Nephron (organoid): ENCODE data around the gene NDUFAF5.
"Not testable (repeated sequence)": the region's sequence is repeated elsewhere in the genome, so short reads cannot be mapped to it uniquely, and the experiment has no call there.

ENCODE experiments used
- H3K27ac Mint-ChIP-seq, 3 experiments: 2 replicates each; pipeline ENCODE4 v1.8.0; 2020; ENCODE audit warnings: mixed read lengths in 3 of 3, mild to moderate bottlenecking in 2 of 3, moderate library complexity in 1 of 3
- H3K27me3 Mint-ChIP-seq: 2 replicates; pipeline ENCODE4 v1.8.0; 2021; ENCODE audit warnings: low read depth, mild to moderate bottlenecking, moderate library complexity, mixed read lengths
- H3K36me3 Mint-ChIP-seq: 2 replicates; pipeline ENCODE4 v1.8.0; 2020; ENCODE audit warnings: low read depth, mixed read lengths
- H3K4me1 Mint-ChIP-seq: 2 replicates; pipeline ENCODE4 v1.8.0; 2020; ENCODE audit warnings: mixed read lengths
- H3K4me3 Mint-ChIP-seq, 3 experiments: 2 replicates each; pipeline ENCODE4 v1.8.0; 2020; ENCODE audit warnings: mild to moderate bottlenecking in 3 of 3, mixed read lengths in 3 of 3, moderate library complexity in 2 of 3
- H3K9me3 Mint-ChIP-seq: 2 replicates; pipeline ENCODE4 v1.8.0; 2020; ENCODE audit warnings: mixed read lengths
- TF ChIP-seq, protein P1 (sequence below), 3 experiments: fragments of 200-600 bp; sonication (generic); IDR thresholded peaks; one replicate each; pipeline ENCODE4 v1.5.0; 2021; ENCODE audit warnings: antibody characterized with exemption in 3 of 3; ENCODE audit not compliant: unreplicated experiment in 3 of 3

Gene NDUFAF5, protein sequence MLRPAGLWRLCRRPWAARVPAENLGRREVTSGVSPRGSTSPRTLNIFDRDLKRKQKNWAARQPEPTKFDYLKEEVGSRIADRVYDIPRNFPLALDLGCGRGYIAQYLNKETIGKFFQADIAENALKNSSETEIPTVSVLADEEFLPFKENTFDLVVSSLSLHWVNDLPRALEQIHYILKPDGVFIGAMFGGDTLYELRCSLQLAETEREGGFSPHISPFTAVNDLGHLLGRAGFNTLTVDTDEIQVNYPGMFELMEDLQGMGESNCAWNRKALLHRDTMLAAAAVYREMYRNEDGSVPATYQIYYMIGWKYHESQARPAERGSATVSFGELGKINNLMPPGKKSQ

DNA sequence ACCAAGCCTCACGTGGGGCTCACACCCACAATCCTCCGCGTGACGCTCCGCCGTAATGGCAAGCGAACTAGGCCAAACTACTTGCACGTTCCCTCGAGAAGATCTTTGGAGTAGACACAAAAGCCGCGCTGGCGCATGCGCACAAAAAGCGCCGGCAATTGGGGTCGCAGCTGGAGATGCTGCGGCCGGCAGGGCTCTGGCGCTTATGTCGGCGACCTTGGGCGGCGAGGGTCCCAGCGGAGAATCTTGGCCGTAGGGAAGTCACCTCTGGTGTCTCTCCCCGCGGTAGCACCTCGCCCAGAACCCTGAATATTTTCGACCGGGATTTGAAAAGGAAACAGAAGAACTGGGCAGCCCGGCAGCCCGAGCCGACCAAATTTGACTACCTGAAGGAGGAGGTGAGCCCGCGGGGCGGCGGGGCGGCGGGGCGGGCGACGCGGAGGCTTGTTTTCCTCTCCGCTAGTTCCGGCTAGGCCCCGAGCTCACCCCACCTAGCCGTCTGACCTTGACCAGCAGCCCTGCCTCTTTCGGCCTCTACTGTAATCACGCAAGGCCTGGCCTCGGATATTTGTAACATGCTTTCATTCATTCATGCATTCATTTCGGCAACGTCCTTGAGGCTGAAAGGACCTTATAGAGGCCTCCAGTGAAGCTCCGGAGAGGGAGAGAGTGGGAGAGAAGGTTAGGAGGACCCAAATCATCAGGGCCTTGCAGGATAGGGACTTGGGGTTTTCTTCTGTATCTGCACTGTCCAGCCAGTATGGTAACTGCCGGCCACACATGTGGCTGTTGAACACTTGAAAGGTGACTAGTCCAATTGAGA is at the start of gene NDUFAF5, which contains the start of gene ESF1:
NDUFAF5 (plus strand) TSS at position 136 of the 823 bp plus-strand sequence; CDS start at position 177, 41 bp downstream.
ESF1 (minus strand) TSS at position 27 of the 823 bp plus-strand sequence. CDS start 1,779 bp downstream, outside the sequence.
- Mint-ChIP-seq H3K4me3 (peak within 1 kb of the TSS; percentile 96 to 100 (median 97)), H3K27me3 (no peaks in the 10 kb centered on the region), H3K9me3 (no peaks in the 10 kb centered on the region), H3K27ac (peak within 1 kb of the TSS; percentile 70 to 94 (median 86)), H3K4me1 (peaks cover 33% of the 10 kb centered on the region), H3K36me3 (peaks cover 41% of the 10 kb centered on the region)
- TF ChIP-seq, protein P1, sequence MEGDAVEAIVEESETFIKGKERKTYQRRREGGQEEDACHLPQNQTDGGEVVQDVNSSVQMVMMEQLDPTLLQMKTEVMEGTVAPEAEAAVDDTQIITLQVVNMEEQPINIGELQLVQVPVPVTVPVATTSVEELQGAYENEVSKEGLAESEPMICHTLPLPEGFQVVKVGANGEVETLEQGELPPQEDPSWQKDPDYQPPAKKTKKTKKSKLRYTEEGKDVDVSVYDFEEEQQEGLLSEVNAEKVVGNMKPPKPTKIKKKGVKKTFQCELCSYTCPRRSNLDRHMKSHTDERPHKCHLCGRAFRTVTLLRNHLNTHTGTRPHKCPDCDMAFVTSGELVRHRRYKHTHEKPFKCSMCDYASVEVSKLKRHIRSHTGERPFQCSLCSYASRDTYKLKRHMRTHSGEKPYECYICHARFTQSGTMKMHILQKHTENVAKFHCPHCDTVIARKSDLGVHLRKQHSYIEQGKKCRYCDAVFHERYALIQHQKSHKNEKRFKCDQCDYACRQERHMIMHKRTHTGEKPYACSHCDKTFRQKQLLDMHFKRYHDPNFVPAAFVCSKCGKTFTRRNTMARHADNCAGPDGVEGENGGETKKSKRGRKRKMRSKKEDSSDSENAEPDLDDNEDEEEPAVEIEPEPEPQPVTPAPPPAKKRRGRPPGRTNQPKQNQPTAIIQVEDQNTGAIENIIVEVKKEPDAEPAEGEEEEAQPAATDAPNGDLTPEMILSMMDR (IDR thresholded peaks at IDR 0.05; ENCODE audit: unreplicated experiment in 3 of 3), result no peak

DNA sequence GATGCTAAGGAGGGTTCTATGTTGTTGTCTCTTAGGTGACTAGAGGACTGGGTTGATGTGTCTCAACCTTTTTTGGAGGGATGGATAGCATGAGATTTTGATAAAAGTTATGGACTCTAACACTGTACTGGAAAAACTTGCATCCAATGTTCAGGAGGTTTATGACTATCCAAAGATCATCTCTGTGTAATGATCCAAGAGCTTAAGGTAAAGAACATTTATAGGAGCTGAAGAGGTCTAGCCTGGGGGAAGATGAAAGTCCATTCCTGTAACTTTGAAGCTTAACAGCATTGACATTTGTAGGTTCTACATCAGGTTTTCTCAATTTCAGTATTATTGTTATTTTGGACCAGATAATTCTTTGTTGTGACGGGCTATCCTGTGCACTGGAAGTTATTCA is 49.0 kb upstream of the NDUFAF5 start:
- TF ChIP-seq, protein P1 (IDR thresholded peaks at IDR 0.05; ENCODE audit: unreplicated experiment in 3 of 3), result no peak
- no peak overlapping the region for H3K4me3 Mint-ChIP-seq
- H3K9me3 Mint-ChIP-seq, result peaks cover 9% of the 10 kb centered on the region
- no peaks in the 10 kb centered on the region for H3K27me3 Mint-ChIP-seq
- H3K27ac Mint-ChIP-seq, result no peak overlapping the region
- peaks cover 70% of the 10 kb centered on the region for H3K36me3 Mint-ChIP-seq
- peaks cover 6% of the 10 kb centered on the region for H3K4me1 Mint-ChIP-seq

DNA sequence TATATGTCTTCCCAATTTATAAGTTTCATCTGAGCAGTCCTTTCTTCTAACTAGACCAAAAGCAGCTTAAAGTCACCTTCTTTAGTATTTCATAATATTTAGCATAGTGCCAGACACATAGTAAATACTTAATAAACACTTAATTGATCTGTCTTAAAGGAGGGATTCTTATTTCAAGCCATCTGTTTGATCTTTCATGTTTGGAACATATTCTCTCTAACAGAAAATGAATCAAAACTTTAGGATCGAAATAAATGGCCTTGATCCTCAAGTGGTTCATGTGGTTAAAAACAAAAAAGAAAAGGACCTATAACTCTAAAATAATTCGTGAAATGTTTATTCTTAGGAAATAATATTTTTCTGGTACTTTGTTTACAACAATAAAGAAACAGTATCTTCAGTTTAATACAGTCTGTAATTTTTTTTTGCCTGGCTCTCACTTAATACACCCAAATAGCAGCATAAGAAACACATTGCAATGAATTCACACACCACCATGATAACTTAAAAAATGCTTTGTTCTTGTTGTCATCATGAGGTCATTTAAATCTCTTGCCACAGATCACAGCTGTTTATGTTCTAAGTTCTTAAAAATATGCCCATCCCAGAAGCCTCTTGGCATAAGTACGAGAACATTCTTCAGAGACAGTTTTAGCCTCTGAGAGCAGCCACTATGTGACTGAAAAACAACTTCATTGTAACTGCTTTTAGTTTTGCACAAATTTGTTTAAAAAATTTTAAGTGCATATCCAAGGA is 48.2 kb upstream of the NDUFAF5 start:
- Mint-ChIP-seq H3K9me3 (peaks cover 17% of the 10 kb centered on the region), H3K27ac (no peak overlapping the region), H3K36me3 (peaks cover 70% of the 10 kb centered on the region), H3K4me3 (no peak overlapping the region), H3K27me3 (no peaks in the 10 kb centered on the region), H3K4me1 (peaks cover 6% of the 10 kb centered on the region)
- TF ChIP-seq, protein P1 (IDR thresholded peaks at IDR 0.05; ENCODE audit: unreplicated experiment in 3 of 3), result no peak

DNA sequence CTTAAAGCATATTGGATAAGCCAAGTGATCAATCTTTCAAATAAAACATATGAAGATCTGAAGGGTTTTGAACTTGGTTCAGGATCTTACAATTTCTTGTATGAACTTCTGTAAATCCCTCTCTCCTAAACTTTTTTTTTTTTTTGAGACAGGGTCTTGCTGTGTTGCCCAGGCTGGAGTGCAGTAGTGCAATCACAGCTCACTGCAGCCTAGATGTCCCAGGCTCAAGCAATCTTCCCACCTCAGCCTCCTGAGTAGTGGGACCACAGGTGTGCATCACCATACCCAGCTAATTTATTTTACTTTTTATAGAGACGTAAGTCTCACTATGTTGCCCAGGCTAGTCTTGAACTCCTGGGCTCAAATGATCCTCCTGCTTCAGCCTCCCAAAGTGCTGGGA is 46.6 kb upstream of the NDUFAF5 start:
- H3K27ac Mint-ChIP-seq, H3K4me3 Mint-ChIP-seq, H3K4me1 Mint-ChIP-seq, H3K27me3 Mint-ChIP-seq: not testable (repeated sequence)
- peaks cover 25% of the 10 kb centered on the region for H3K9me3 Mint-ChIP-seq
- H3K36me3 Mint-ChIP-seq, result peaks cover 71% of the 10 kb centered on the region

DNA sequence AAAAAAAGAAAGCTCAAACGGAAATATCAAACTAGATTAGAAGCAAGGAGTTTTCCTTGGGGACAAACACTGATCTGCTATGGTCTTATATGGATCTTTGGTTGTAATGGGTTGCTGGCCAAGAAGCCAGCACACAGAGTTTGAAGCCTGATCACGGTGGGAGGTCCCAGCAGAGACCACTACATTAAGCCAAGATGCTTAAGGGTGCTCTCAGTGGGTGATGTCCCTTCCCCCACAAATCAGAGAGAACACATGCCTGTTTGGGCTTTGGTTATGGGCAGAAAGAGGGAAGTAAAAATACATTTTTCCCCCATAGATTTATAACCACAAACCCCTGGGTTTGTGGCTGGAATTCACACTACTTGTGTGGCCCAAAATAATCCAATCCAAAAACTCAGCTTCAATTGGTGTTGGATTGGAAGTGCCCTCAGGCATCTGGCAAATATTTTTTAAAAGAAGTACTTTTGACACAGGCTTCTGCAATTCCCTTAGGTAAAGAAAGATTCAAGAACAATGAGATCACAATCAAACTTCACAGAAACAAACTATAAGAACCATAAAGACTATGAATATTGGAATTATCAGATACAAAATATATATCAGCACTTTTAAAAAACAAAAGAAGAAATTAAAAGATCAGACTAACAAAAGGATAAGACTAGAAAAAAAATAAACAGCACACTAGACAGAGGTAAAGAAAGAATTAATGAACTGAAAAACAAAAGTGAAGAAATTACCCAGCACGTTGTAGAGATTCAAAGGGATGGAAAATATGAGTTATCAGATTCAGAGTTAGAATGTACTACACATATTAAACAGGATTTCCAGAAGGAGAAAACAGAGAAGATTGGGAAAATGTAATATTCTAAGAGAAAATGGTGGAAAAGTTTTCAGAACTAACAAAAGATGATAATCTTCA is 44.8 kb upstream of the NDUFAF5 start:
- Mint-ChIP-seq H3K27me3 (no peaks in the 10 kb centered on the region), H3K27ac (no peak overlapping the region), H3K36me3 (peaks cover 74% of the 10 kb centered on the region), H3K4me1 (peaks cover 6% of the 10 kb centered on the region), H3K9me3 (peaks cover 25% of the 10 kb centered on the region), H3K4me3 (no peak overlapping the region)
- TF ChIP-seq, protein P1 (IDR thresholded peaks at IDR 0.05; ENCODE audit: unreplicated experiment in 3 of 3), result no peak
